Astrocyte of the spinal cord (primary cell): ENCODE measurements around the gene MMS22L.

Experiments
- DNase-seq: peaks from one replicate; pipeline ENCODE4 v3.0.0; 2011; ENCODE audit warnings: low read depth, low spot score
- H3K4me3 ChIP-seq: 2 replicates; pipeline ENCODE4 v1.5.1; 2011; ENCODE audit warnings: low read depth, mild to moderate bottlenecking, low read length, moderate library complexity
- CTCF ChIP-seq: IDR thresholded peaks from 2 replicates; pipeline ENCODE4 v1.5.1; 2012; ENCODE audit warnings: low read depth, mild to moderate bottlenecking, low read length, inconsistent platforms
- in situ Hi-C: cut with HindIII; loops from 2 replicates; pipeline ENCODE4 v1.10.0; 2017; ENCODE audit warnings: low sequenced_read_pairs

The MMS22L gene

GRCh38 chr6:97207383-97207782 lies 75.6 kb downstream of the MMS22L start:
- in situ Hi-C loops = no loop called here
- TF ChIP-seq CTCF = no peak
- H3K4me3 ChIP-seq = no peak overlapping the region
- DNase-seq = no peak

GRCh38 chr6:97205966-97206365 lies 77.0 kb downstream of the MMS22L start:
- DNase-seq = no peak
- TF ChIP-seq CTCF = no peak
- no peak overlapping the region for H3K4me3 ChIP-seq
- in situ Hi-C loops = no loop called here

GRCh38 chr6:97203343-97203742 lies 79.7 kb downstream of the MMS22L start:
- DNase-seq = no peak
- H3K4me3 ChIP-seq = no peak overlapping the region
- TF ChIP-seq CTCF = no peak
- in situ Hi-C loops = no loop called here

- TF ChIP-seq CTCF = no peak
- no peak overlapping the region for H3K4me3 ChIP-seq
- in situ Hi-C loops = no loop called here
- peak; percentile 33 for DNase-seq
Measured at GRCh38 chr6:97198046-97198565, 84.9 kb downstream of the MMS22L start.

GRCh38 chr6:97195117-97195516 lies 87.9 kb downstream of the MMS22L start:
- TF ChIP-seq CTCF = no peak
- no peak overlapping the region for H3K4me3 ChIP-seq
- peak; percentile 24 for DNase-seq
- in situ Hi-C loops = no loop called here

GRCh38 chr6:97189767-97190166 lies 93.2 kb downstream of the MMS22L start:
- no peak for TF ChIP-seq CTCF
- H3K4me3 ChIP-seq = no peak overlapping the region
- in situ Hi-C loops = no loop called here
- DNase-seq = peak; percentile 58

GRCh38 chr6:97187951-97188350 lies 95.1 kb downstream of the MMS22L start:
- no peak overlapping the region for H3K4me3 ChIP-seq
- in situ Hi-C loops = no loop called here
- peak; percentile 22 for DNase-seq
- no peak for TF ChIP-seq CTCF
